Loucy (cell line): ENCODE results near the gene MTURN.

Experiments used
- H2AFZ ChIP-seq: fragments of 200-600 bp; sonication (generic); 2 replicates; pipeline ENCODE4 v1.6.0; 2016; ENCODE audit warnings: antibody characterized with exemption, mild to moderate bottlenecking, low read length, moderate library complexity
- H3F3A ChIP-seq: fragments of 200-600 bp; 2 replicates; pipeline ENCODE4 v1.6.0; 2016; ENCODE audit warnings: antibody characterized with exemption, low read depth, mild to moderate bottlenecking
- H3K27me3 ChIP-seq: fragments of 200-600 bp; sonication (generic); 2 replicates; pipeline ENCODE4 v1.6.1; 2014; ENCODE audit warnings: low read length, mild to moderate bottlenecking; ENCODE audit not compliant: insufficient read depth, poor library complexity, severe bottlenecking
- H3K36me3 ChIP-seq: fragments of 200-600 bp; sonication (generic); 2 replicates; pipeline ENCODE4 v1.6.1; 2016; ENCODE audit warnings: low read length; ENCODE audit not compliant: insufficient read depth
- H3K4me1 ChIP-seq: fragments of 200-600 bp; sonication (generic); 2 replicates; pipeline ENCODE4 v1.5.1; 2014; ENCODE audit warnings: low read length, mild to moderate bottlenecking; ENCODE audit not compliant: insufficient read depth, poor library complexity, severe bottlenecking
- H3K4me2 ChIP-seq: fragments of 200-600 bp; sonication (generic); 2 replicates; pipeline ENCODE4 v1.6.0; 2014; ENCODE audit warnings: antibody characterized with exemption, low read length, low read depth, mild to moderate bottlenecking; ENCODE audit not compliant: poor library complexity, severe bottlenecking
- H3K4me3 ChIP-seq: fragments of 200-600 bp; sonication (generic); 2 replicates; pipeline ENCODE4 v1.5.1; 2014; ENCODE audit warnings: low read length, mild to moderate bottlenecking, mixed read lengths; ENCODE audit not compliant: poor library complexity, severe bottlenecking
- H3K79me2 ChIP-seq: fragments of 200-600 bp; sonication (generic); 2 replicates; pipeline ENCODE4 v1.6.1; 2014; ENCODE audit warnings: low read length; ENCODE audit not compliant: insufficient read depth
- H3K9ac ChIP-seq: fragments of 200-600 bp; sonication (generic); 2 replicates; pipeline ENCODE4 v1.6.0; 2014; ENCODE audit warnings: mild to moderate bottlenecking, low read depth, low read length, moderate library complexity; ENCODE audit not compliant: poor library complexity, severe bottlenecking
- H3K9me2 ChIP-seq: fragments of 200-600 bp; sonication (generic); replicated peaks from 2 replicates; pipeline ENCODE4 v1.6.1; 2016; ENCODE audit warnings: low read depth, low read length, mixed read lengths
- H3K9me3 ChIP-seq: fragments of 200-600 bp; sonication (generic); 2 replicates; pipeline ENCODE4 v1.6.1; 2014; ENCODE audit warnings: mild to moderate bottlenecking, antibody characterized with exemption, low read length, low read depth; ENCODE audit not compliant: insufficient read depth
- H4K20me1 ChIP-seq: fragments of 200-600 bp; sonication (generic); 2 replicates; pipeline ENCODE4 v1.6.0; 2014; ENCODE audit warnings: antibody characterized with exemption, low read length, mild to moderate bottlenecking; ENCODE audit not compliant: insufficient read depth, poor library complexity, severe bottlenecking
- EZH2phosphoT487 ChIP-seq: fragments of 200-600 bp; IDR thresholded peaks from 2 replicates; pipeline ENCODE4 v1.6.1; 2018; ENCODE audit warnings: antibody characterized with exemption, mild to moderate bottlenecking, moderate library complexity, borderline replicate concordance
- TF ChIP-seq, protein P1 (sequence below): fragments of 200-600 bp; sonication (generic); conservative IDR thresholded peaks from 2 replicates; pipeline ENCODE4 v1.5.1; 2014; ENCODE audit warnings: mild to moderate bottlenecking, antibody characterized with exemption, low read length

MTURN gene

DNA sequence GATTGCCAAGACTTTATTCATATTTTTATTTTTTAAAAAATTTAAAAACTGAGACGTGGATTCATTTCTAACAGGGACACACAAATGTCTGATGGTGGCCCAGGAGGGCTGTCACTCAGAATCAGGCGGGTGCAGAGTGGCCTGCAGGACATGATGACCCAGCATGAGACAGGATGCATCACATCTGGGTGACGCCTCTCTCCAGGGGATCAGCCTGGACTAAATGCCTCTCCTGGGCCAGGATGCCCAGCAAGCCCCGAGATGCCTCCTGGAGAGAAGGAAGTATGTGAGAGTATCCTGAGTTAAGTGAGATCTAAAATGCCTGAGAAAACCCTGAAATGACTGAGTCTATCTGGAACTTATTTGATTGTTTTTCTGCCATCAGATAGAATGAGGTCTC lies 16.9 kb upstream of the MTURN start:
- H3K9ac ChIP-seq: no peak overlapping the region
- no peaks in the 10 kb centered on the region for H4K20me1 ChIP-seq
- TF ChIP-seq, protein P1, sequence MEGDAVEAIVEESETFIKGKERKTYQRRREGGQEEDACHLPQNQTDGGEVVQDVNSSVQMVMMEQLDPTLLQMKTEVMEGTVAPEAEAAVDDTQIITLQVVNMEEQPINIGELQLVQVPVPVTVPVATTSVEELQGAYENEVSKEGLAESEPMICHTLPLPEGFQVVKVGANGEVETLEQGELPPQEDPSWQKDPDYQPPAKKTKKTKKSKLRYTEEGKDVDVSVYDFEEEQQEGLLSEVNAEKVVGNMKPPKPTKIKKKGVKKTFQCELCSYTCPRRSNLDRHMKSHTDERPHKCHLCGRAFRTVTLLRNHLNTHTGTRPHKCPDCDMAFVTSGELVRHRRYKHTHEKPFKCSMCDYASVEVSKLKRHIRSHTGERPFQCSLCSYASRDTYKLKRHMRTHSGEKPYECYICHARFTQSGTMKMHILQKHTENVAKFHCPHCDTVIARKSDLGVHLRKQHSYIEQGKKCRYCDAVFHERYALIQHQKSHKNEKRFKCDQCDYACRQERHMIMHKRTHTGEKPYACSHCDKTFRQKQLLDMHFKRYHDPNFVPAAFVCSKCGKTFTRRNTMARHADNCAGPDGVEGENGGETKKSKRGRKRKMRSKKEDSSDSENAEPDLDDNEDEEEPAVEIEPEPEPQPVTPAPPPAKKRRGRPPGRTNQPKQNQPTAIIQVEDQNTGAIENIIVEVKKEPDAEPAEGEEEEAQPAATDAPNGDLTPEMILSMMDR: no peak
- TF ChIP-seq EZH2phosphoT487: no peak
- H3K9me2 ChIP-seq: no peaks in the 10 kb centered on the region
- H3K36me3 ChIP-seq: no peaks in the 10 kb centered on the region
- H3F3A ChIP-seq: peaks cover 8% of the 10 kb centered on the region; the same call in 1 of the 2 replicates
- no peaks in the 10 kb centered on the region for H3K79me2 ChIP-seq
- no peak overlapping the region for H3K4me3 ChIP-seq
- peaks cover 7% of the 10 kb centered on the region for H3K27me3 ChIP-seq
- peaks cover 9% of the 10 kb centered on the region for H3K9me3 ChIP-seq
- no peak overlapping the region for H3K4me2 ChIP-seq
- H2AFZ ChIP-seq: no peak overlapping the region
- H3K4me1 ChIP-seq: no peaks in the 10 kb centered on the region

GRCh38 chr7:30119890-30120577 lies 14.8 kb upstream of the MTURN start:
- no peak overlapping the region for H3K4me2 ChIP-seq
- H3K27me3 ChIP-seq: no peaks in the 10 kb centered on the region
- no peak overlapping the region for H3K4me3 ChIP-seq
- no peaks in the 10 kb centered on the region for H3K79me2 ChIP-seq
- H3F3A ChIP-seq: peaks cover 4% of the 10 kb centered on the region; the same call in 1 of the 2 replicates
- no peaks in the 10 kb centered on the region for H4K20me1 ChIP-seq
- H3K9ac ChIP-seq: no peak overlapping the region
- no peak overlapping the region for H2AFZ ChIP-seq
- H3K9me3 ChIP-seq: no peaks in the 10 kb centered on the region
- H3K36me3 ChIP-seq: no peaks in the 10 kb centered on the region
- TF ChIP-seq, protein P1: no peak
- TF ChIP-seq EZH2phosphoT487: no peak
- no peaks in the 10 kb centered on the region for H3K4me1 ChIP-seq
- H3K9me2 ChIP-seq: no peaks in the 10 kb centered on the region

GRCh38 chr7:30133736-30134610 lies 813 bp upstream of the MTURN start:
- Histone ChIP-seq H3F3A (no peaks in the 10 kb centered on the region), H3K27me3 (no peaks in the 10 kb centered on the region), H3K4me3 (peak overlapping the region; percentile 77), H3K4me2 (peak overlapping the region; percentile 75), H4K20me1 (no peaks in the 10 kb centered on the region), H3K9me2 (no peaks in the 10 kb centered on the region), H3K36me3 (no peaks in the 10 kb centered on the region), H3K9me3 (no peaks in the 10 kb centered on the region), H3K9ac (peak overlapping the region; percentile 54), H3K4me1 (peaks cover 25% of the 10 kb centered on the region), H2AFZ (peak overlapping the region; percentile 71), H3K79me2 (no peaks in the 10 kb centered on the region; the same call in 1 of the 2 replicates)
- TF ChIP-seq, protein P1: no peak
- no peak for TF ChIP-seq EZH2phosphoT487
